HEK293 (cell line): Measurements from ENCODE around the gene NCDN.

Experiments
- EGR2 ChIP-seq: fragments of 450-650 bp; formaldehyde crosslinking; IDR thresholded peaks from 2 replicates; pipeline ENCODE4 v1.5.1; 2016; ENCODE audit warnings: low read depth, missing biosample characterization, missing genetic modification characterization
- OSR2 ChIP-seq: fragments of 450-650 bp; formaldehyde crosslinking; IDR thresholded peaks from 2 replicates; pipeline ENCODE4 v1.5.1; 2016; ENCODE audit warnings: missing biosample characterization, missing genetic modification characterization
- PRDM10 ChIP-seq: fragments of 450-650 bp; formaldehyde crosslinking; IDR thresholded peaks from 2 replicates; pipeline ENCODE4 v1.5.1; 2016; ENCODE audit warnings: missing biosample characterization, missing genetic modification characterization
- SP3 ChIP-seq: fragments of 450-650 bp; formaldehyde crosslinking; IDR thresholded peaks from 2 replicates; pipeline ENCODE4 v1.5.1; 2016; ENCODE audit warnings: missing biosample characterization, missing genetic modification characterization
- ZNF10 ChIP-seq: fragments of 450-650 bp; formaldehyde crosslinking; IDR thresholded peaks from 2 replicates; pipeline ENCODE4 v1.5.1; 2017; ENCODE audit warnings: missing biosample characterization, missing genetic modification characterization
- ZNF146 ChIP-seq: fragments of 450-650 bp; formaldehyde crosslinking; IDR thresholded peaks from 2 replicates; pipeline ENCODE4 v1.5.1; 2016; ENCODE audit warnings: missing biosample characterization, missing genetic modification characterization
- ZNF175 ChIP-seq: fragments of 450-650 bp; formaldehyde crosslinking; IDR thresholded peaks from 2 replicates; pipeline ENCODE4 v1.5.1; 2016; ENCODE audit warnings: missing biosample characterization, missing genetic modification characterization
- ZNF311 ChIP-seq: fragments of 450-650 bp; formaldehyde crosslinking; IDR thresholded peaks from 2 replicates; pipeline ENCODE4 v1.5.1; 2017; ENCODE audit warnings: missing biosample characterization, missing genetic modification characterization, borderline replicate concordance
- ZNF335 ChIP-seq: fragments of 450-650 bp; formaldehyde crosslinking; conservative IDR thresholded peaks from 2 replicates; pipeline ENCODE4 v1.5.1; 2016; ENCODE audit warnings: missing biosample characterization, missing genetic modification characterization
- ZNF398 ChIP-seq: fragments of 450-650 bp; formaldehyde crosslinking; IDR thresholded peaks from 2 replicates; pipeline ENCODE4 v1.5.1; 2017; ENCODE audit warnings: missing biosample characterization, missing genetic modification characterization
- ZNF449 ChIP-seq: fragments of 450-650 bp; formaldehyde crosslinking; IDR thresholded peaks from 2 replicates; pipeline ENCODE4 v1.5.1; 2017; ENCODE audit warnings: missing biosample characterization, mild to moderate bottlenecking, missing genetic modification characterization, moderate library complexity
- ZNF560 ChIP-seq: fragments of 450-650 bp; formaldehyde crosslinking; IDR thresholded peaks from 2 replicates; pipeline ENCODE4 v1.5.1; 2017; ENCODE audit warnings: missing biosample characterization, missing genetic modification characterization, borderline replicate concordance
- ZNF580 ChIP-seq: fragments of 450-650 bp; formaldehyde crosslinking; IDR thresholded peaks from 2 replicates; pipeline ENCODE4 v1.5.1; 2016; ENCODE audit warnings: missing biosample characterization, missing genetic modification characterization
- ZNF658 ChIP-seq: fragments of 450-650 bp; formaldehyde crosslinking; IDR thresholded peaks from 2 replicates; pipeline ENCODE4; 2016; ENCODE audit warnings: missing biosample characterization, missing genetic modification characterization
- ZNF76 ChIP-seq: fragments of 450-650 bp; formaldehyde crosslinking; IDR thresholded peaks from 2 replicates; pipeline ENCODE4; 2016; ENCODE audit warnings: low read depth, missing biosample characterization, missing genetic modification characterization, borderline replicate concordance
- ZNF837 ChIP-seq: fragments of 450-650 bp; formaldehyde crosslinking; IDR thresholded peaks from 2 replicates; pipeline ENCODE4 v1.5.1; 2016; ENCODE audit warnings: missing biosample characterization, missing genetic modification characterization
- ZSCAN30 ChIP-seq: fragments of 450-650 bp; IDR thresholded peaks from 2 replicates; pipeline ENCODE4 v1.5.1; 2018; ENCODE audit warnings: missing biosample characterization, mild to moderate bottlenecking, missing genetic modification characterization, moderate library complexity
- TF ChIP-seq, protein P1 (sequence below): fragments of 450-650 bp; IDR thresholded peaks from 2 replicates; pipeline ENCODE4 v1.5.1; 2018; ENCODE audit warnings: missing biosample characterization, mild to moderate bottlenecking, missing genetic modification characterization
- TF ChIP-seq, protein P2 (sequence below): fragments of 450-650 bp; formaldehyde crosslinking; IDR thresholded peaks from 2 replicates; pipeline ENCODE4 v1.5.1; 2016; ENCODE audit warnings: missing biosample characterization, missing genetic modification characterization

Gene NCDN

DNA sequence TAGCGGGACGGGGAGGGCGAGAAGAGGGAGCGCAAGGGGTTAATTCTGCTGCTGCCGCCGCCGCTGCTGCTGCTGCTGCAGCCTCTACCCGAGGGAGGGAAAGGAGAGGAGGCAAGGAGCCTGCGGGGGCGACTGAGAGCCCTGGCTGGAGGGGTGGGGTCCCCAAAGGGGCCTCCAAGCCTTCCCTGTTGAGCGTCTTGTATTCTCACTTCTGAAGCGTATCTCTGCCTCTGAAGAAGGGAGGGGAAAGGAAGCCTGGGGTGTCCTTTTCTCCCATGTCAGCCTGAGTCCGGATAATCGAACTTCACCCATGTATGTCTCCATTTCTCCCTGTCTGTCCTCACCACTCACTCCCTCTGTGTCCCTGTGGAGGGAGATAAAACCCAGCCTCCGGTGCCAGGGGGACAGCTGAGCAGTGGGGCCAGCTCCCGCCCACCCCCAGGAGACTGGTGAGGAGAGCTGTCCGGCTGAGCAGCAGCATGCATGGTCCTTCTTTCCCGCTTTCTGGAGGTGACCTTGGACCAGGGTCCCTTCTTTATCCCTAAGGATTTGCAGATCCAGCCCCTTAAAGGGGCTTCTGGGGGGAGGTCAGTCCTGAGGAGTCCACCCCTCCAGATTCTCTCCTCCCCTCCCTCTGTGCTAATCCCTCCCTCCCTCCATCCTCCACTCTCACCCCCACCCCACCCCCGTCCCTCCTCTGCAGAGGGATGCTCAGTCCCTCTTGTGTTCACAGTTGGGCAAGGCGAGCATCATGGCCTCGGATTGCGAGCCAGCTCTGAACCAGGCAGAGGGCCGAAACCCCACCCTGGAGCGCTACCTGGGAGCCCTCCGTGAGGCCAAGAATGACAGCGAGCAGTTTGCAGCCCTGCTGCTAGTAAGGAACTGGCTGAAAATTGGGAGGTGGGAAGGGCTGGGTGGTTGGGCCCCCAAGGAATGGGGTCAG is 1.0 kb downstream of the NCDN start (continued):
- TF ChIP-seq, protein P1, sequence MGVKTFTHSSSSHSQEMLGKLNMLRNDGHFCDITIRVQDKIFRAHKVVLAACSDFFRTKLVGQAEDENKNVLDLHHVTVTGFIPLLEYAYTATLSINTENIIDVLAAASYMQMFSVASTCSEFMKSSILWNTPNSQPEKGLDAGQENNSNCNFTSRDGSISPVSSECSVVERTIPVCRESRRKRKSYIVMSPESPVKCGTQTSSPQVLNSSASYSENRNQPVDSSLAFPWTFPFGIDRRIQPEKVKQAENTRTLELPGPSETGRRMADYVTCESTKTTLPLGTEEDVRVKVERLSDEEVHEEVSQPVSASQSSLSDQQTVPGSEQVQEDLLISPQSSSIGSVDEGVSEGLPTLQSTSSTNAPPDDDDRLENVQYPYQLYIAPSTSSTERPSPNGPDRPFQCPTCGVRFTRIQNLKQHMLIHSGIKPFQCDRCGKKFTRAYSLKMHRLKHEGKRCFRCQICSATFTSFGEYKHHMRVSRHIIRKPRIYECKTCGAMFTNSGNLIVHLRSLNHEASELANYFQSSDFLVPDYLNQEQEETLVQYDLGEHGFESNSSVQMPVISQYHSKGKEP (tag by site-specific recombination): peak; percentile 92
- TF ChIP-seq ZSCAN30 (tag by site-specific recombination) (0 out of 2 replicates have a peak, but pooled peaks have one; percentile 78), ZNF580 (tag by site-specific recombination) (no peak), ZNF398 (tag by site-specific recombination) (peak; percentile 46; the same call in 1 of the 2 replicates), PRDM10 (tag by site-specific recombination) (peak; percentile 32; the same call in 1 of the 2 replicates), ZNF175 (tag by site-specific recombination) (no peak), SP3 (tag by site-specific recombination) (peak; percentile 61), EGR2 (tag by site-specific recombination) (peak; percentile 47), ZNF311 (tag by site-specific recombination) (no peak), OSR2 (tag by site-specific recombination) (no peak; the same call in 1 of the 2 replicates), ZNF449 (tag by site-specific recombination) (no peak), ZNF146 (tag by site-specific recombination) (no peak), ZNF76 (tag by site-specific recombination) (no peak), ZNF10 (no peak), ZNF658 (tag by site-specific recombination) (no peak), ZNF837 (tag by site-specific recombination) (no peak), ZNF335 (no peak), ZNF560 (tag by site-specific recombination) (no peak)
- TF ChIP-seq, protein P2, sequence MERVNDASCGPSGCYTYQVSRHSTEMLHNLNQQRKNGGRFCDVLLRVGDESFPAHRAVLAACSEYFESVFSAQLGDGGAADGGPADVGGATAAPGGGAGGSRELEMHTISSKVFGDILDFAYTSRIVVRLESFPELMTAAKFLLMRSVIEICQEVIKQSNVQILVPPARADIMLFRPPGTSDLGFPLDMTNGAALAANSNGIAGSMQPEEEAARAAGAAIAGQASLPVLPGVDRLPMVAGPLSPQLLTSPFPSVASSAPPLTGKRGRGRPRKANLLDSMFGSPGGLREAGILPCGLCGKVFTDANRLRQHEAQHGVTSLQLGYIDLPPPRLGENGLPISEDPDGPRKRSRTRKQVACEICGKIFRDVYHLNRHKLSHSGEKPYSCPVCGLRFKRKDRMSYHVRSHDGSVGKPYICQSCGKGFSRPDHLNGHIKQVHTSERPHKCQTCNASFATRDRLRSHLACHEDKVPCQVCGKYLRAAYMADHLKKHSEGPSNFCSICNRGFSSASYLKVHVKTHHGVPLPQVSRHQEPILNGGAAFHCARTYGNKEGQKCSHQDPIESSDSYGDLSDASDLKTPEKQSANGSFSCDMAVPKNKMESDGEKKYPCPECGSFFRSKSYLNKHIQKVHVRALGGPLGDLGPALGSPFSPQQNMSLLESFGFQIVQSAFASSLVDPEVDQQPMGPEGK (tag by site-specific recombination): peak; percentile 25; the same call in 1 of the 2 replicates
- TF ChIP-seq, all 188 proteins: peak for 16
